ENCODE measurements around the gene SIGLEC8.
"Not testable (repeated sequence)": the region's sequence is repeated elsewhere in the genome, so short reads cannot be mapped to it uniquely, and the experiment has no call there.

SIGLEC8 gene

GRCh38 chr19:51458051-51458645 lies at the start of gene SIGLEC8:
Gene SIGLEC8, minus strand, starts transcription at chr19:51458454. Its CDS starts 67 bp downstream, at chr19:51458387.
- no peak for DNase-seq (ENCODE audit: low read depth in 2 of 2)

- DNase-seq (ENCODE audit: low read depth in 2 of 2), result no peak
These were observed 49.4 kb upstream of the SIGLEC8 start for GRCh38 chr19:51507640-51508058.

GRCh38 chr19:51507192-51507591 lies 48.9 kb upstream of the SIGLEC8 start:
- no peak for DNase-seq (ENCODE audit: low read depth in 2 of 2)

- no peak for DNase-seq (ENCODE audit: low read depth in 2 of 2)
These were observed 47.6 kb upstream of the SIGLEC8 start for GRCh38 chr19:51505904-51506303.

DNA sequence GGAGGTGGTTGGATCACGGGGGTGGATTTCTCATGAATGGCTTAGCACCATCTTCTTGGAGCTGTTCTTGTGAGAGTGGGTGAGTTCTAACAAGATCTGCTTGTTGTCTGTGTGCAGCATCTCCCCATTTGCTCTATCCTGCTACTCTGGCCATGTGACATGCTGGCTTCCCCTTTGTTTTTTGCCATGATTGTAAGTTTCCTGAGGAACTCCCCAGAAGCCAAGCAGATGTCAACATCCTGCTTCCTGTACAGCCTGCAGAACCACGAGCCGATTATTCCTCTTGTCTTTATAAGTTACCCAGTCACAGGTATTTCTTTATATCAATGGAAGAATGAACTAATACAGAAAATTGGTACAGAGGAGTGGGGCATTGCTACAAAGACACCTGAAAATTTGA lies 45.6 kb upstream of the SIGLEC8 start:
- DNase-seq (ENCODE audit: low read depth in 2 of 2), result no peak

- DNase-seq (ENCODE audit: low read depth in 2 of 2), result no peak
These were observed 45.1 kb upstream of the SIGLEC8 start for GRCh38 chr19:51503286-51503817.

GRCh38 chr19:51501594-51502263 lies 43.5 kb upstream of the SIGLEC8 start, which contains the start of gene SIGLEC12:
Gene SIGLEC12, minus strand, starts transcription at chr19:51501800. Its CDS starts 67 bp downstream, at chr19:51501733.
- peak in 1 of 2 donors; percentile 3 for DNase-seq (ENCODE audit: low read depth in 2 of 2)

GRCh38 chr19:51500931-51501330 lies 42.7 kb upstream of the SIGLEC8 start:
- DNase-seq (ENCODE audit: low read depth in 2 of 2), result not testable (repeated sequence)

GRCh38 chr19:51497666-51498065 lies 39.4 kb upstream of the SIGLEC8 start:
- DNase-seq (ENCODE audit: low read depth in 2 of 2), result no peak

GRCh38 chr19:51493776-51494175 lies 35.5 kb upstream of the SIGLEC8 start:
- no peak for DNase-seq (ENCODE audit: low read depth in 2 of 2)

DNA sequence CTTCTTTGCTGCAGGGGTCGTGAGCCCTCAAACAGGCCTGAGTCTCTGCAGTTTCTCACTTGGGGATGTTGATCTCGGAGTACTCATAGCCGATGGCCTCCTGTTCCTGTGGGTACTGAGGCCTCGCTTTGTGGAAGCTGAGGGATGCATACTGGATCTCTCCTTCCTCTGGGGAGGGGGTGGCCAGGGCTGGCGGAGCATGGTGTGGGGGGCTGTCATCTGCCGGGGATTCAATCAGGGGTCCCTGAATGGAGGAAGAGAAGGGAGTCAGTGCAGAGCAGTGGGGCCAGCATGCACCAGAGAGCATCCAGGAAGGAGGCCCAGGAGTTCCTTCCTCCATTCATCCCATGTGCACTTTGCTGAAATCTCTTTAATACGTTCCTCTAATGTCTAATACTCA lies 33.3 kb upstream of the SIGLEC8 start:
- DNase-seq (ENCODE audit: low read depth in 2 of 2), result no peak

DNA sequence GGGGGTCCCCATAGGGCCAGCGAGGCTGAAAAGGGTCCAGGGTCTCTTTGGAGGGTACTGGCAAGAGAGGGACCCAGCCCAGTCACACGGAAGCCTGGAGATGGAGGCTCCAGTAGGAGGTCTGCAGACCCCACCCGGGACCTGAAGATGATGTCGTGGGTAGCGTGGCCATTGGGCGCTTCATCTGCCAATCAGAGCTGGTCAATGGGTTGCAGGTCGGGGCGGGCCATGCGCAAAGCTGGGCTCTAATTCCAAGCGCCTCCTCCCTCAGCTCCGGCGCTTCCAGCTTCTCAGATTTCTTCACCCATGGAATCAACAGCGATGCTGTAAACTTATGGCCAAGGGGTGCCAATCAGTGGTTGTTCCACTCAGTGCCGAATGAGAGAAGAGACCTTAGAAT lies 32.4 kb upstream of the SIGLEC8 start:
- DNase-seq (ENCODE audit: low read depth in 2 of 2), result no peak

- DNase-seq (ENCODE audit: low read depth in 2 of 2), result peak in 1 of 2 donors; percentile 2
These were observed 30.9 kb upstream of the SIGLEC8 start for GRCh38 chr19:51489113-51489512.

- no peak for DNase-seq (ENCODE audit: low read depth in 2 of 2)
These were observed 30.2 kb upstream of the SIGLEC8 start for GRCh38 chr19:51488491-51488890.

- DNase-seq (ENCODE audit: low read depth in 2 of 2), result no peak
These were observed 27.9 kb upstream of the SIGLEC8 start for GRCh38 chr19:51485960-51486660.

DNA sequence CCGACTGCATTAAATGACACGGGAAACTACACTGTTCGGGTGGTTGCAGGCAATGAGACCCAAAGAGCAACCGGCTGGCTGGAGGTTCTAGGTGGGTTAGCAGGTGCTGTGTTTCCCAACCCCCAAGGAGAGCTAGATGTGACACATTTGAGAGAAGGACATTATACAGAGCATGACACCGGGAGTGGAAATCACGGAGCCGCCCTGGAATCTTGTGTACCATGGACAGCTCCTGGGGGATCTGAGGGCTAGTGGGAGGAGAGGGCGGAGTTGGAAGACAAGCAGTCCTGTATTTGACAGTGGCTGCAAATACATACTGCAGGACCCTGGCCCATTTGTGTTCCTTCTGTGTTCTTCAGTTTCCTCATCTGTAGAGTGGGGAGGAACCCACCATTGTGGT lies 22.3 kb upstream of the SIGLEC8 start:
- DNase-seq (ENCODE audit: low read depth in 2 of 2), result no peak

DNA sequence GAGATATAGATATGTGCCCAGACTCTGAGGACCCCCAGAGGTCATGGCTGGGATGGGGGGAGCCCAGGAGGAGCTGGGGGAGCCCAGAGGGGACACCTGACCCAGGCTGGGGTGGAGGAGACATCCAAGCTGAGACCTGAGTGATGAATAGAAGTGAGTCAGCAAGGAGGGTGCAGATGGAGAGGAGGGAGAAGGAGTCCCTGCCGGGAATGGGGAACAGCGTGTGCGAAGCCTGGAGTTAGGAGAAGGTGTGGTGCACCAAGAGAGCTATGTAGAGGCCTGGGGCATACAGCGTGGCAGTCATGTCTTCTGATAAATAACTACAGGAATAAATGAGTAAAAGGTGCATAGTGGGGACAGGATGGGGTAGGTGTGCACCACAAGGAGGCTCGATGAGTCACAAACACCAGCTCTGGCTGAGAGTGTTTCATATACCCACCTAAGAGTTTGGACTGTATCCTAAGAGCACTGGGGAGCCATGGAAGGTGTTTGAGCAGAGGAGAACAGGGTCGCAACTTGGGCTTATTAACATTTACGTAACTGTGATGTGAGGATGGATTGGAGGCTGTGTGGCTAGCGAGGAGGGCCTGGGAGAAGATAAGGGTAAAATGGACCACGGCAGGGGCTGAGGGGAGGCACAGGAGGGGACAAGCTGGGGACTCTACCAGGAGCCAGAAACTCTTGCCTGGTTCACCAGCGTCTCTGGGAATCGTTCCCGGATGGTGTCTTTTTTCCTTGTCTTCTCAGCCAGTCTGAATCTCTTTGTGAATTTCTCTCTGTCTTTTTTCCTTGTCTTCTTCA lies 21.5 kb upstream of the SIGLEC8 start:
- peak; percentile 8 to 15 for DNase-seq (ENCODE audit: low read depth in 2 of 2)

- DNase-seq (ENCODE audit: low read depth in 2 of 2), result no peak
These were observed 20.4 kb upstream of the SIGLEC8 start, which contains the start of gene CEACAM18 for GRCh38 chr19:51478381-51479234. Gene CEACAM18, plus strand, starts transcription at chr19:51478539.

- DNase-seq (ENCODE audit: low read depth in 2 of 2), result no peak
These were observed 19.1 kb upstream of the SIGLEC8 start for GRCh38 chr19:51477344-51477743.

DNA sequence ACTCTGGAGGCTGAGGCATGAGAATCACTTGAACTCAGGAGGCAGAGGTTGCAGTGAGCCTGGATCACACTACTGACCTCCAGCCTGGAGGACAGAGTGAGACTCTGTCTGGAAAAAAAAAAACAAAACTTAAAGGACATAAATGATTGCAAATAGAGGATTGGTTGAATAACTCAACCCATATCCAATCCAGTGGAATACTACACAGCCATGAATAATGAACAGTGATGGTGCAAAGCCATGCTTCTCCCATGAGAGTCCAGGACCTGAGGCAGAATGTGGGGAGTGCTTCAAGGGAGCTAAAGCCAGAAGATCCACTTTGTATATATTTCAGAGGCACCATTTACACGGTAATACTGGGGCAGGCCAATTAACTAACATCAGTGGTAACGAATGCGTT lies 17.9 kb upstream of the SIGLEC8 start:
- no peak for DNase-seq (ENCODE audit: low read depth in 2 of 2)
